ENCODE results near the gene FGF14. TPM values are rescaled to one million over a fixed set of nuclear protein-coding genes. Genes with fewer than 3 reads are reported as not detected.

Gene FGF14
- total RNA-seq, 2 experiments from 2014 or later: not detected

- POLR2A ChIA-PET: no interaction called here
- Histone ChIP-seq H3K4me2 (ENCODE audit: low read length) (no peak overlapping the region), H3K4me1 (ENCODE audit: insufficient read depth, low read length, poor library complexity, severe bottlenecking) (no peaks in the 10 kb centered on the region), H2AFZ (ENCODE audit: low read length) (no peak overlapping the region), H3K9me3 (ENCODE audit: low read length) (no peaks in the 10 kb centered on the region), H4K20me1 (ENCODE audit: insufficient read depth, low read length) (no peaks in the 10 kb centered on the region), H3K27ac (ENCODE audit: low read depth, low read length, poor library complexity, severe bottlenecking) (no peak overlapping the region), H3K36me3 (ENCODE audit: insufficient read depth, low read length) (no peaks in the 10 kb centered on the region), H3K79me2 (ENCODE audit: insufficient read depth, low read depth, low read length) (no peaks in the 10 kb centered on the region), H3K4me3 (ENCODE audit: low read depth, low read length, poor library complexity, severe bottlenecking) (no peak overlapping the region), H3K9me2 (ENCODE audit: insufficient read depth, low read length) (no peaks in the 10 kb centered on the region)
- TF ChIP-seq CTCF (conservative IDR thresholded peaks at IDR 0.05; ENCODE audit: low read length): peak; percentile 65
- TF ChIP-seq EZH2phosphoT487 (IDR thresholded peaks at IDR 0.05; ENCODE audit: borderline replicate concordance, low read depth, low read length): no peak
- BruUV-seq (replicated peaks): no TSS peak
- intact Hi-C loops (cut with micrococcal nuclease; ENCODE audit: unreplicated experiment): loop anchor here (5.0 kb wide), 1 partner anchor 610 kb away; no protein-coding TSS in a partner anchor
- DNase-seq (ENCODE audit: low spot score): peak; percentile 7
- CTCF ChIA-PET (ENCODE audit: unreplicated experiment): no interaction called here
Measured at GRCh38 chr13:101757446-101758039, 644.3 kb downstream of the FGF14 start.

- TF ChIP-seq CTCF (conservative IDR thresholded peaks at IDR 0.05; ENCODE audit: low read length) (no peak), EZH2phosphoT487 (IDR thresholded peaks at IDR 0.05; ENCODE audit: borderline replicate concordance, low read depth, low read length) (no peak)
Measured at GRCh38 chr13:101755228-101755887, 646.5 kb downstream of the FGF14 start.

GRCh38 chr13:101752432-101752831 is 649.4 kb downstream of the FGF14 start:
- no TSS peak for BruUV-seq (replicated peaks)

More at GRCh38 chr13:101755228-101755887, 646.5 kb downstream of the FGF14 start:
- H3K9me3 ChIP-seq (ENCODE audit: low read length): no peaks in the 10 kb centered on the region
- ChIA-PET CTCF (ENCODE audit: unreplicated experiment) (no interaction called here), POLR2A (no interaction called here)
- intact Hi-C loops (cut with micrococcal nuclease; ENCODE audit: unreplicated experiment): loop anchor here (5.0 kb wide), 1 partner anchor 608 kb away; no protein-coding TSS in a partner anchor
- no peak overlapping the region for H3K4me2 ChIP-seq (ENCODE audit: low read length)
- no peak for DNase-seq (ENCODE audit: low spot score)
- H3K36me3 ChIP-seq (ENCODE audit: insufficient read depth, low read length): no peaks in the 10 kb centered on the region
- no peak overlapping the region for H2AFZ ChIP-seq (ENCODE audit: low read length)
- H3K9me2 ChIP-seq (ENCODE audit: insufficient read depth, low read length): no peaks in the 10 kb centered on the region
- no peaks in the 10 kb centered on the region for H3K4me1 ChIP-seq (ENCODE audit: insufficient read depth, low read length, poor library complexity, severe bottlenecking)
- H3K27ac ChIP-seq (ENCODE audit: low read depth, low read length, poor library complexity, severe bottlenecking): no peak overlapping the region
- no TSS peak for BruUV-seq (replicated peaks)
- no peaks in the 10 kb centered on the region for H3K79me2 ChIP-seq (ENCODE audit: insufficient read depth, low read depth, low read length)
- no peak overlapping the region for H3K4me3 ChIP-seq (ENCODE audit: low read depth, low read length, poor library complexity, severe bottlenecking)
- no peaks in the 10 kb centered on the region for H4K20me1 ChIP-seq (ENCODE audit: insufficient read depth, low read length)

More at GRCh38 chr13:101752432-101752831, 649.4 kb downstream of the FGF14 start:
- no peaks in the 10 kb centered on the region for H3K9me3 ChIP-seq (ENCODE audit: low read length)
- ChIA-PET CTCF (ENCODE audit: unreplicated experiment) (no interaction called here), POLR2A (no interaction called here)
- no peak overlapping the region for H3K4me3 ChIP-seq (ENCODE audit: low read depth, low read length, poor library complexity, severe bottlenecking)
- DNase-seq (ENCODE audit: low spot score): no peak
- no peak overlapping the region for H2AFZ ChIP-seq (ENCODE audit: low read length)
- intact Hi-C loops (cut with micrococcal nuclease; ENCODE audit: unreplicated experiment): no loop called here
- no peaks in the 10 kb centered on the region for H3K4me1 ChIP-seq (ENCODE audit: insufficient read depth, low read length, poor library complexity, severe bottlenecking)
- H4K20me1 ChIP-seq (ENCODE audit: insufficient read depth, low read length): no peaks in the 10 kb centered on the region
- H3K36me3 ChIP-seq (ENCODE audit: insufficient read depth, low read length): no peaks in the 10 kb centered on the region
- no peaks in the 10 kb centered on the region for H3K9me2 ChIP-seq (ENCODE audit: insufficient read depth, low read length)
- TF ChIP-seq EZH2phosphoT487 (IDR thresholded peaks at IDR 0.05; ENCODE audit: borderline replicate concordance, low read depth, low read length): no peak
- no peak for TF ChIP-seq CTCF (conservative IDR thresholded peaks at IDR 0.05; ENCODE audit: low read length)
- no peak overlapping the region for H3K27ac ChIP-seq (ENCODE audit: low read depth, low read length, poor library complexity, severe bottlenecking)
- no peaks in the 10 kb centered on the region for H3K79me2 ChIP-seq (ENCODE audit: insufficient read depth, low read depth, low read length)
- no peak overlapping the region for H3K4me2 ChIP-seq (ENCODE audit: low read length)
